Ectodermal cell (in vitro differentiated cells): ENCODE data around the gene RGL1. TPM values are rescaled to one million over a fixed set of nuclear protein-coding genes. Genes with fewer than 3 reads are reported as not detected.
A peak's percentile ranks its signal among the peaks of the same experiment; 100 is the strongest.
"Not testable (repeated sequence)": the region's sequence is repeated elsewhere in the genome, so short reads cannot be mapped to it uniquely, and the experiment has no call there.

Experiments
- H3K27ac ChIP-seq: 2 replicates; pipeline ENCODE4 v1.7.0; 2013; ENCODE audit warnings: mild to moderate bottlenecking, low read depth, low read length; ENCODE audit not compliant: insufficient read depth, poor library complexity, severe bottlenecking
- H3K27me3 ChIP-seq: 2 replicates; pipeline ENCODE4 v1.7.0; 2013; ENCODE audit warnings: mild to moderate bottlenecking, low read length; ENCODE audit not compliant: insufficient read depth, control insufficient read depth, poor library complexity, severe bottlenecking
- H3K36me3 ChIP-seq: one replicate; pipeline ENCODE4 v1.7.0; 2013; ENCODE audit warnings: low read length; ENCODE audit not compliant: control insufficient read depth, insufficient read depth
- H3K4me1 ChIP-seq: one replicate; pipeline ENCODE4 v1.7.0; 2013; ENCODE audit warnings: low read length; ENCODE audit not compliant: control insufficient read depth, insufficient read depth
- H3K4me3 ChIP-seq: 2 replicates; pipeline ENCODE4 v1.7.0; 2013; ENCODE audit warnings: low read depth, low read length, control low read depth; ENCODE audit not compliant: insufficient read depth
- H3K9me3 ChIP-seq: 2 replicates; pipeline ENCODE4 v1.7.0; 2013; ENCODE audit warnings: mild to moderate bottlenecking, low read length, moderate library complexity; ENCODE audit not compliant: control insufficient read depth
- WGBS, 2 experiments: methylation state at CpG; one replicate each; pipeline ENCODE4 v1.1.7; 2013; ENCODE audit warnings: missing lambda C conversion rate in 2 of 2; 5-methylcytosine and 5-hydroxymethylcytosine counted together
- polyA plus RNA-seq, 4 experiments: library from polyadenylated mRNA; stranded (reverse); fragments of 50-300 nt; gene quantifications; one replicate each; pipeline ENCODE4 v1.2.3, GENCODE V29; 2013

Gene RGL1
- polyA plus RNA-seq (2013, experiment 1 of 4), result 14.1 TPM
- polyA plus RNA-seq (2013, experiment 2 of 4), result 13.6 TPM
- polyA plus RNA-seq (2013, experiment 3 of 4), result 10.6 TPM
- polyA plus RNA-seq (2013, experiment 4 of 4), result 10.9 TPM

GRCh38 chr1:183804916-183805841 lies at the start of gene RGL1:
Gene RGL1 (plus strand): TSS chr1:183805120. CDS start chr1:183805298, 178 bp downstream.
- Histone ChIP-seq H3K36me3 (no peaks in the 10 kb centered on the region), H3K27ac (no peak within 1 kb of the TSS), H3K27me3 (no peaks in the 10 kb centered on the region), H3K4me3 (peak within 1 kb of the TSS; percentile 58), H3K4me1 (peaks cover 19% of the 10 kb centered on the region), H3K9me3 (no peaks in the 10 kb centered on the region)
- WGBS, 2 experiments, result 1% methylated on average over 56 to 58 of the region's 58 CpGs

GRCh38 chr1:183756326-183756725 lies 48.6 kb upstream of the RGL1 start:
- Histone ChIP-seq H3K36me3 (no peaks in the 10 kb centered on the region), H3K9me3 (no peaks in the 10 kb centered on the region), H3K4me1 (no peaks in the 10 kb centered on the region), H3K4me3 (no peak overlapping the region), H3K27me3 (no peaks in the 10 kb centered on the region), H3K27ac (no peak overlapping the region)
- 88 to 93% methylated on average over 2 of the region's 2 CpGs for WGBS, 2 experiments

- Histone ChIP-seq H3K27ac (no peak overlapping the region), H3K4me1 (no peaks in the 10 kb centered on the region), H3K36me3 (no peaks in the 10 kb centered on the region), H3K4me3 (no peak overlapping the region), H3K9me3 (no peaks in the 10 kb centered on the region), H3K27me3 (no peaks in the 10 kb centered on the region)
- 81 to 89% methylated on average over 4 of the region's 4 CpGs for WGBS, 2 experiments
Observed at GRCh38 chr1:183757061-183757460, 47.9 kb upstream of the RGL1 start.

GRCh38 chr1:183758913-183759312 lies 46.0 kb upstream of the RGL1 start:
- Histone ChIP-seq H3K9me3 (no peaks in the 10 kb centered on the region), H3K36me3 (no peaks in the 10 kb centered on the region)
- WGBS, 2 experiments, result 86 to 88% methylated on average over 3 of the region's 3 CpGs

GRCh38 chr1:183760661-183761060 lies 44.3 kb upstream of the RGL1 start:
- no peaks in the 10 kb centered on the region for H3K27me3 ChIP-seq
- 90 to 94% methylated on average over 2 of the region's 2 CpGs for WGBS, 2 experiments
- H3K36me3 ChIP-seq, result no peaks in the 10 kb centered on the region
- no peaks in the 10 kb centered on the region for H3K4me1 ChIP-seq
- no peak overlapping the region for H3K27ac ChIP-seq
- no peaks in the 10 kb centered on the region for H3K9me3 ChIP-seq
- no peak overlapping the region for H3K4me3 ChIP-seq

More at GRCh38 chr1:183758913-183759312, 46.0 kb upstream of the RGL1 start:
- Histone ChIP-seq H3K27me3 (no peaks in the 10 kb centered on the region), H3K4me1 (no peaks in the 10 kb centered on the region), H3K27ac (no peak overlapping the region), H3K4me3 (no peak overlapping the region)

GRCh38 chr1:183761871-183762270 lies 43.0 kb upstream of the RGL1 start:
- Histone ChIP-seq H3K4me3 (no peak overlapping the region), H3K4me1 (no peaks in the 10 kb centered on the region), H3K9me3 (no peaks in the 10 kb centered on the region), H3K27ac (no peak overlapping the region), H3K27me3 (no peaks in the 10 kb centered on the region), H3K36me3 (no peaks in the 10 kb centered on the region)
- WGBS, 2 experiments, result 86 to 100% methylated on average over 1 of the region's 1 CpG

GRCh38 chr1:183762856-183763255 lies 42.1 kb upstream of the RGL1 start:
- H3K4me1 ChIP-seq, H3K27me3 ChIP-seq: not testable (repeated sequence)

GRCh38 chr1:183764981-183765380 lies 39.9 kb upstream of the RGL1 start:
- no peaks in the 10 kb centered on the region for H3K27me3 ChIP-seq
- no peaks in the 10 kb centered on the region for H3K9me3 ChIP-seq

More at GRCh38 chr1:183762856-183763255, 42.1 kb upstream of the RGL1 start:
- H3K27ac ChIP-seq, H3K4me3 ChIP-seq, H3K9me3 ChIP-seq, H3K36me3 ChIP-seq: not testable (repeated sequence)

GRCh38 chr1:183769956-183770815 lies 34.7 kb upstream of the RGL1 start:
- no peaks in the 10 kb centered on the region for H3K4me1 ChIP-seq
- H3K4me3 ChIP-seq, result no peak overlapping the region
- WGBS, 2 experiments, result 84 to 90% methylated on average over 5 of the region's 5 CpGs
- H3K36me3 ChIP-seq, result no peaks in the 10 kb centered on the region
- no peaks in the 10 kb centered on the region for H3K27me3 ChIP-seq
- no peak overlapping the region for H3K27ac ChIP-seq
- no peaks in the 10 kb centered on the region for H3K9me3 ChIP-seq

More at GRCh38 chr1:183764981-183765380, 39.9 kb upstream of the RGL1 start:
- Histone ChIP-seq H3K27ac (no peak overlapping the region), H3K4me1 (no peaks in the 10 kb centered on the region), H3K36me3 (no peaks in the 10 kb centered on the region), H3K4me3 (no peak overlapping the region)

- Histone ChIP-seq H3K9me3 (no peaks in the 10 kb centered on the region), H3K36me3 (no peaks in the 10 kb centered on the region), H3K4me1 (no peaks in the 10 kb centered on the region), H3K27me3 (no peaks in the 10 kb centered on the region), H3K27ac (no peak overlapping the region), H3K4me3 (no peak overlapping the region)
Observed at GRCh38 chr1:183770816-183771128, 34.1 kb upstream of the RGL1 start.
